ENCODE measurements around the gene F10.

F10 gene

DNA sequence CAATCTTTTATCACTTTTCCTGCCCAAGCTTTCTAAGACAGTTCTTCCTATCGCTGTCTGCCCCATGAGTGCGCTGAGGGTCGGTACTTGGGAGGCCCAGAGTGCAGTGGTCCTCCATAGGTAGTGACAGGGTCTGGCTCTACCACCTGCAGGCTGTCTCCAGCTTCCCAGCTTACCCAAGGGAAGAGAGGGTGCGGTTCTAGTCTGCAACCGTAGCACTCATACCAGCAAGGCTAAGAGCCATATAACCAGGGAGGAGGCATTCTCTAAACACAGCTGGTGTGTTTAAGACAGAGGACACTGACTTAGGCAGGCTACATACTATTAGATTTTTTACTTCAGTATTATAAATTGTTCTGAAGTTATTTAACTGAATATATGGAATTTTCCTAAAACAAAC, 44.1 kb downstream of the F10 start:
- no peak for DNase-seq (ENCODE audit: insufficient read length, low spot score)
- no peak for FAIRE-seq
- TF ChIP-seq, protein P1, sequence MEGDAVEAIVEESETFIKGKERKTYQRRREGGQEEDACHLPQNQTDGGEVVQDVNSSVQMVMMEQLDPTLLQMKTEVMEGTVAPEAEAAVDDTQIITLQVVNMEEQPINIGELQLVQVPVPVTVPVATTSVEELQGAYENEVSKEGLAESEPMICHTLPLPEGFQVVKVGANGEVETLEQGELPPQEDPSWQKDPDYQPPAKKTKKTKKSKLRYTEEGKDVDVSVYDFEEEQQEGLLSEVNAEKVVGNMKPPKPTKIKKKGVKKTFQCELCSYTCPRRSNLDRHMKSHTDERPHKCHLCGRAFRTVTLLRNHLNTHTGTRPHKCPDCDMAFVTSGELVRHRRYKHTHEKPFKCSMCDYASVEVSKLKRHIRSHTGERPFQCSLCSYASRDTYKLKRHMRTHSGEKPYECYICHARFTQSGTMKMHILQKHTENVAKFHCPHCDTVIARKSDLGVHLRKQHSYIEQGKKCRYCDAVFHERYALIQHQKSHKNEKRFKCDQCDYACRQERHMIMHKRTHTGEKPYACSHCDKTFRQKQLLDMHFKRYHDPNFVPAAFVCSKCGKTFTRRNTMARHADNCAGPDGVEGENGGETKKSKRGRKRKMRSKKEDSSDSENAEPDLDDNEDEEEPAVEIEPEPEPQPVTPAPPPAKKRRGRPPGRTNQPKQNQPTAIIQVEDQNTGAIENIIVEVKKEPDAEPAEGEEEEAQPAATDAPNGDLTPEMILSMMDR (IDR thresholded peaks at IDR 0.05; ENCODE audit: insufficient read depth, missing control alignments): no peak

DNA sequence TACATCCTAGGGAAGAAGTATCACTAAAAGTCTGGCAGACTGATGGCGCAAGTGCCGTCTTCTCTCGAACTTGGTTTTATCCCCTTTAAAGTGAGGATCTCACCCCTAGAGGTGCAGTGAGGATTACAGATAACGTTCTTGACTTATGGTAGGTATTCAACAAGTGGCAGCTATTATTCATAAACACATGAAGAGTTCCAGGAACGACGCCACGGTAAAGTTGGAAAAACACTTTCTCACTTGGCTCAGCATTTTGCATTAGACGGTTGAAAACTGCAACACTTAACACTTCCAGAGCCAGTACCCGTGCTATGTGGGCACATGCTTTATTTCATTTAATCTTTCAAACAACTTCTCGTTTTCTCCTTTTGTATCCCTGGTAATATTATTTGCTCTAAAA, 44.6 kb downstream of the F10 start:
- DNase-seq (ENCODE audit: insufficient read length, low spot score) (no peak), FAIRE-seq (no peak)
- TF ChIP-seq, protein P1 (IDR thresholded peaks at IDR 0.05; ENCODE audit: insufficient read depth, missing control alignments): no peak

DNA sequence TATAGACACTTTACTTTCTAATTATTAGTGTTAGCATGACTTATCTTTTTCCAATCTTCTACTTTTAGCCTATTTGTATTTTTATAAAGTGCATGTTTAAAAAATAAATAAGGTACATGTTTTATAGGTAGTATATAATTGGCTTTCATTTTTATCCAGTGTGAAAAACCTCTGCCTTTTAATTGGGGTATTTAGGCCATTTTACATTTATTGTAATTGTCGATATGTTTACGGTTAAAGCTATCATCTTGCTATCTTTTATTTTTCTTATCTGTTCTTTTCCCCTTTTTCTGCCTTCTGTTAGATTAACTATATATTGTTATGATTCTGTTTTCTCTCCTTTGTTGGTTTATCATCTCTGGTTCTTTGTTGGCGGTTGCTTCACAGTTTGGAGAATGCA, 45.0 kb downstream of the F10 start:
- TF ChIP-seq, protein P1 (IDR thresholded peaks at IDR 0.05; ENCODE audit: insufficient read depth, missing control alignments): no peak
- DNase-seq (ENCODE audit: insufficient read length, low spot score) (no peak), FAIRE-seq (no peak)

GRCh38 chr13:113168211-113168610, 45.6 kb downstream of the F10 start:
- TF ChIP-seq, protein P1 (IDR thresholded peaks at IDR 0.05; ENCODE audit: insufficient read depth, missing control alignments): no peak
- no peak for FAIRE-seq
- no peak for DNase-seq (ENCODE audit: insufficient read length, low spot score)

DNA sequence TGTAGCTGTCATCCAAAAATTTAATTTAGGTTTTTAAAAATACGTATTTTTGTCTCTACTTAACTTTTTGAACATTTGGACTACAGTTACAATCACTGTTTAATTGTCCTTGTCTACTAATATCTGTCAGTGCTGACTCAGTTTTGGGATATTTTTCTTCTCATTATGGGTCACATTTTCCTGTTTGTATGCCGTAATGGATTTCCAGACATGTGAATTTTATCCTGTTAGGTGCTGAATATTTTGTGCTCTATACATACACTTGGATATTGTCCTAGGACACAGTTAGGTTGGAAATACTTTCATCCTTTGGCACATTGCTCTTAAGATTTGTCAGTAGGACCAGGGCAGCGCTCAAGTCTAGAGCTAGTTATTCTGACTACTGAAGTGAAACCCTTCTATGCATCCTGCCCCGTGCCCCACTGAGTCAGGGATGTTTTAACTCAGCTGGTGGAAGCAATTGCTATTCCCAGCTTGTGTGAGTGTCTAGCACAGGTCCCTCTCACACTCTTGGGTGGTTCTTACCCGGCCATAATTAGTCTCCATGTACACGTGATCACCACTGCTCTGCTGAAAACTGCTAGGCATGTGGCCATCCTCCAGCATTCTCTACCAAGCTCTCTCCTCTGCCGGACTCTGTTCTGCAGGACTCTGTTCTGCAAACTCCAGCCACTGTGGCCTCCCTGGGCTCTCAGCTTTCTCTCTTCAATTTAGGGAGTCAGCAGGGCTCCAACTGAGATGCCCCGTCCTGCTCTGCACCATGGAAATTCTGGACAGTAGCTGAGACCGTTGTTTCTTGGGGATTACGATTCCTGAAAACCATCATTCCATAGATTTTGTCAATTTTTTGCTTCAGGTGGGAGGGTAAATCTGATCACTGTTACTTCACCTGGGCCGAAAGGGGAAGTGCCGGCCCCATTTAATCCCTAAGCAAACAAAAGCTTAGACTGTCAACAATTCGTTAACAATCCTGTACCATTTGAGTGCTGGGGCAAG, 47.0 kb downstream of the F10 start:
- no peak for DNase-seq (ENCODE audit: insufficient read length, low spot score)
- TF ChIP-seq, protein P1 (IDR thresholded peaks at IDR 0.05; ENCODE audit: insufficient read depth, missing control alignments): no peak
- no peak for FAIRE-seq

DNA sequence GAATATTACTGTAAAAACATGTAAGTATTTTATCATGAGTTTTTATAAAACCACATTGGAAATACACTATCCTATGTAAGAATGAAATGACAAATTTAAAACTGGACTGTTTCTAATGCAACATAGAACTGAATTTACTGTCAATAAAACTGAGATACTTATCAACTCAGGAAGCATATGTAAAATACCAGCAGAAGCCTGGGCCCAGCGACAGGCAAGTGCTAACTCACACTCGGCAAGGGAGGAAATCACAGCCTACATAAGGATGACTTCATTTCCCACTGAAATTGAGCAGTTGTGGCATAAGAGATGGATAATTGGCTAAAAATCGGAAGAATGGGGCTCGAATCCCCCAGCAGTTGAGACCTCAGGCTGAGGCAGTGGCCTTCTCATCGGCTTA, 47.9 kb downstream of the F10 start:
- TF ChIP-seq, protein P1 (IDR thresholded peaks at IDR 0.05; ENCODE audit: insufficient read depth, missing control alignments): no peak

More for the DNA sequence above, 47.9 kb downstream of the F10 start:
- DNase-seq (ENCODE audit: insufficient read length, low spot score): no peak
- no peak for FAIRE-seq

All from D721Med (cell line).